Measurements from ENCODE around the gene EML5.
"Not testable (repeated sequence)": the region's sequence is repeated elsewhere in the genome, so short reads cannot be mapped to it uniquely, and the experiment has no call there.

EML5 gene

DNA sequence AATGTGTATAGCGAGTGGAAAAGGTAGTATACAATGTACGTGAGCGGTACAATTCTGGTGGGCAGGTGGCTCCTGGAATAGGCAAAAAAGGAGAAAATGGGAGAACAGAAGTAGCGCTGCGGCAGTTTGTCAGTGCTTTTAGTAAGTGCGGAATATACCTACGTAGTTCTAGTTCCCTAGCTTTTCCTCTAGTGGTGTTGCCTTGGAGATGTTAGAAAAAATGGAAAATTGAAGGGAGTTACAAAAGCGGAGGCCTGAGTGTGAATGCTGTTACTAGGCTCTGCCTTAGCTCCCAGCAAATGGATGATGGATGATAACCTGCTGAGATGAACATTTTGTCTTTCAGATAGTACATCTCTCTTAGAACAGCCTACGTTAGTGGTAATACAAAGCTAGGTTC lies 32.8 kb upstream of the EML5 start:
- no peak for DNase-seq (ENCODE audit: low read depth)
- peak overlapping the region; percentile 87 for H3K4me3 ChIP-seq (ENCODE audit: low read length)
- peak overlapping the region; percentile 90 for H3K9ac ChIP-seq (ENCODE audit: low read length)
- peaks cover 39% of the 10 kb centered on the region for H3K4me1 ChIP-seq (ENCODE audit: control insufficient read depth, insufficient read depth, low read length)
- no peaks in the 10 kb centered on the region for H3K36me3 ChIP-seq (ENCODE audit: control insufficient read depth, insufficient read depth, low read length, severe bottlenecking)
- no peaks in the 10 kb centered on the region for H3K9me3 ChIP-seq (ENCODE audit: control insufficient read depth, low read length)
- H3K27me3 ChIP-seq (replicated peaks; ENCODE audit: control insufficient read depth, insufficient read depth, low read length): no peaks in the 10 kb centered on the region

DNA sequence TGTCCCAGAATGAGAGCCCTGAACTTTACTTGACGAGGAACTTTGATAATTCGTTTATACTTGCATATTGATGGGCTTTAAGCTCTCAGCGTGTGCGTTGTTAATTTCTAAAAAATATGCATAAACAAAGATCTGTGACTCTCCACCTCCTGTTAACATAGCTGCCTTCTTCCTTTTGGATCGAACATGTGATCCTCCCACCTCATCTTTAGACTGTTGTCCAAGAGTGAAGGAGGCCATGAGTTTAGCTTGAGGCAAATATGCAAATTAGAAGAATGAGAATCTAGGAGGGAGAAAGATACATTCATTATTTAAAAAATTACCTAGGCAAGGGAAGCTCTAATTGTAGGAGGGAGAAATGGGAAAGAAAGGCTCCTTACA lies 32.3 kb upstream of the EML5 start:
- H3K9ac ChIP-seq (ENCODE audit: low read length): peak overlapping the region; percentile 90
- no peaks in the 10 kb centered on the region for H3K36me3 ChIP-seq (ENCODE audit: control insufficient read depth, insufficient read depth, low read length, severe bottlenecking)
- H3K9me3 ChIP-seq (ENCODE audit: control insufficient read depth, low read length): no peaks in the 10 kb centered on the region
- peak; percentile 30 for DNase-seq (ENCODE audit: low read depth)
- peak overlapping the region; percentile 87 for H3K4me3 ChIP-seq (ENCODE audit: low read length)
- no peaks in the 10 kb centered on the region for H3K27me3 ChIP-seq (replicated peaks; ENCODE audit: control insufficient read depth, insufficient read depth, low read length)
- peaks cover 34% of the 10 kb centered on the region for H3K4me1 ChIP-seq (ENCODE audit: control insufficient read depth, insufficient read depth, low read length)

DNA sequence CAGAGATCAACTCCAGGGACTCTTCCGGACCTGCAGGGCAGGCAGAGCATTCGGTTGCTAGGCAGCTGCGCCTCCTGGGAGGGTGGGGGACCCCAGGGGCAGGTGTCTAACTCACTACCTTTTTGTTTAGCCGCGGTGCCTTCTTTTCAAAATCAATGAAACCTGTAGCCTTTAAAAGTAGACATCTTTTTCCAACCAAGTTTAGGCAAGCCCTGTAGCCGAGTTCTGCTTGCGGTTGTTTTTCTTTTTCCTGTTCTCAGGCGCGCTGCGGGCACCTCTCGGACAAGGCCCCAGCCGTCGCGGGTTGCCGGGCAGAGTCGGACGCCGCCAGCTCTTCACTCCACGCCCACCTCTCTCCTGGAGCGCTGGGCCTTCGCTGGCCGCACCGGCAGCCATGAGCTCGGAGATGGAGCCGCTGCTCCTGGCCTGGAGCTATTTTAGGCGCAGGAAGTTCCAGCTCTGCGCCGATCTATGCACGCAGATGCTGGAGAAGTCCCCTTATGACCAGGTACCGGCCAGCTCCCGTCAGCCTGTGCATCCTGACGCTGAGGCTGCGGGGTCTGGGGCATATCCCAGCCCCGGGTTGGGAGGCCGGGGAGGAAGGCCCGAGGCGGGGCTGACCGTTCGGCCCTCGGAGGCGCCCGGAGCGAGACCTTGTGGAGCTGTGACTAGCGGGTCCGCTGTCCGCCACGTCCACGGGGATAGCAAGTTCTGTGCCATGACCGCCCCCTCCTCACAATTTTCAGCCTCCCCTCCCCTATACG lies 31.7 kb upstream of the EML5 start, which contains the start of gene TTC8:
TSS of gene TTC8 (plus strand) at position 338 of the 764 bp plus-strand sequence. CDS start at position 395, 57 bp downstream.
- H3K36me3 ChIP-seq (ENCODE audit: control insufficient read depth, insufficient read depth, low read length, severe bottlenecking): no peaks in the 10 kb centered on the region
- DNase-seq (ENCODE audit: low read depth): peak; percentile 96
- no peaks in the 10 kb centered on the region for H3K27me3 ChIP-seq (replicated peaks; ENCODE audit: control insufficient read depth, insufficient read depth, low read length)
- peak within 1 kb of the TSS; percentile 90 for H3K9ac ChIP-seq (ENCODE audit: low read length)
- peaks cover 29% of the 10 kb centered on the region for H3K4me1 ChIP-seq (ENCODE audit: control insufficient read depth, insufficient read depth, low read length)
- peak within 1 kb of the TSS; percentile 87 for H3K4me3 ChIP-seq (ENCODE audit: low read length)
- H3K9me3 ChIP-seq (ENCODE audit: control insufficient read depth, low read length): no peaks in the 10 kb centered on the region

DNA sequence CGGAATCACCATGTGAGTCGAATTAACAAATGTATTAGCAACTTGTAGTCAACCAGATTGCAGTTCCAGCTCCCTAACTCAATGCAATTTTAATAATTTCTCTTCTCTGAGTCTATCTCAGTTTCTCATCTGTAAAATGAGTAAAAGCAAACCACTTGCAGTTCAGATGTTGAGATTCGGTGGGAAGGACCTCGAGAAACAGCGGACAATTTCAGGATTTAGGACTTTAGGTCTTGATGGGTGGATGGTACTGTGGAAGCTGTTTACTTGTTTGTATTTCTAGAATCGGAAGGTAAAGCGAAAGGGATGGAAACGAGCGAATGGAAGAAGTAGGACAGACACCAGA lies 31.2 kb upstream of the EML5 start:
- Histone ChIP-seq H3K9me3 (ENCODE audit: control insufficient read depth, low read length) (no peaks in the 10 kb centered on the region), H3K36me3 (ENCODE audit: control insufficient read depth, insufficient read depth, low read length, severe bottlenecking) (no peaks in the 10 kb centered on the region), H3K4me1 (ENCODE audit: control insufficient read depth, insufficient read depth, low read length) (peaks cover 24% of the 10 kb centered on the region), H3K27me3 (replicated peaks; ENCODE audit: control insufficient read depth, insufficient read depth, low read length) (no peaks in the 10 kb centered on the region), H3K4me3 (ENCODE audit: low read length) (peak overlapping the region; percentile 87), H3K9ac (ENCODE audit: low read length) (peak overlapping the region; percentile 90)
- no peak for DNase-seq (ENCODE audit: low read depth)

DNA sequence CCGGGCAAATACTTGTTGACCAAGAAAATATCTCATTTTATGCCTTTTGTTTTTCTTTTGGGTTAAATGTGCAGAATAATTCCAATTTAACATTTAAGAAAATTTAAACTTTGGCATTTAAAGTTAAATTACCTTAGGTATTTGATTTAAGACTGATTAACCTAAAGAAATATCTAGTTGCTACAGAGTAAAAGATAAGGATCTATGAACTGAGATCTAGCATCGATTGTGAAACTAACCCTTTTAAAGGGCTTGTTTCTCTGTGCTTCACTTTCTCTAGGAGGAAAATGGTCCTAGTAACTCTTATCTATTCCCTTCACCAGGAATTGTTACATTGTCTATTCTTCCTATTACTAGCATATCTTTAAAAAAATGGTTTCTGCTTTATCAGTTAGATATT lies 29.1 kb upstream of the EML5 start:
- H3K4me3 ChIP-seq (ENCODE audit: low read length): no peak overlapping the region
- no peaks in the 10 kb centered on the region for H3K36me3 ChIP-seq (ENCODE audit: control insufficient read depth, insufficient read depth, low read length, severe bottlenecking)
- H3K4me1 ChIP-seq (ENCODE audit: control insufficient read depth, insufficient read depth, low read length): peaks cover 6% of the 10 kb centered on the region
- no peak overlapping the region for H3K9ac ChIP-seq (ENCODE audit: low read length)
- no peaks in the 10 kb centered on the region for H3K9me3 ChIP-seq (ENCODE audit: control insufficient read depth, low read length)
- no peaks in the 10 kb centered on the region for H3K27me3 ChIP-seq (replicated peaks; ENCODE audit: control insufficient read depth, insufficient read depth, low read length)
- no peak for DNase-seq (ENCODE audit: low read depth)

DNA sequence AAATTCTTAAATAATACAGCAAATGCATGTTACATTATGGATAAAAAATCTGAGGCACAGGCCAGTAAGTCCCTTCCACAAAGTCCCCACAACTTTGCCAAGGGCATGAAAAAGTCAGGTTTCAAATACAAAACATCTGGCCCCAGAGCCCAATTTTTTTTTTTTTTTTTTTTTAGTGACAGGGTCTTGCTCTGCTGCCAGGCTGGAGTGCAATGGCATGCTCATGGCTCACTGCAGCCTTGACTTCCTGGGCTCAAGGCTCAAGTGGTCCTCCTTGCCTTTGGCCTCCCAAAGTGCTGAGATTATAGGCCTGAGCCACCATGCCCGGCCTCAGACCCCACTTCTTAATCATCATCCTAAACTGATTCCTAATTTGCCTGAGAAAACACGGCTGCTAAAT lies 28.6 kb upstream of the EML5 start:
- Histone ChIP-seq H3K9me3 (ENCODE audit: control insufficient read depth, low read length) (no peaks in the 10 kb centered on the region), H3K27me3 (replicated peaks; ENCODE audit: control insufficient read depth, insufficient read depth, low read length) (no peaks in the 10 kb centered on the region), H3K4me1 (ENCODE audit: control insufficient read depth, insufficient read depth, low read length) (peaks cover 6% of the 10 kb centered on the region), H3K9ac (ENCODE audit: low read length) (no peak overlapping the region), H3K4me3 (ENCODE audit: low read length) (no peak overlapping the region), H3K36me3 (ENCODE audit: control insufficient read depth, insufficient read depth, low read length, severe bottlenecking) (no peaks in the 10 kb centered on the region)
- no peak for DNase-seq (ENCODE audit: low read depth)

DNA sequence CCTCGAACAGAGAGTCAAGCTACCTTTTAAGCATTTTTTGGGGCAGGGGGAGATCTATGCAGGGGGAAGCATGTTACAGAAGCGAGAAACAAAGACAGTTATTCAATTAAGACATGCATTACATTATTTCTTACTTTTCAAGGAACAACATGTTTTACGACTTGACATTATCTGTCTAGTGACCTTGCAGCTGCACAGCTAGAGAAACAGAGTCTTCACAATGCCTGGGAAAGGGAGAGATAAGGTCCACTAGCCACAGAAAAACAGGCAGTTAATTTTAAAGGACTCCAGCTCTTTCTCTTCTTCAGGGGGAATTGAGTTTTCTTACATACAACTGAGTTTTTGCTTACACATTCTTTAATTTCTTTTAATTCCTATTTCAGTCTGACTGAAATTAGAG lies 26.9 kb upstream of the EML5 start:
- not testable (repeated sequence) for DNase-seq (ENCODE audit: low read depth); H3K4me1 ChIP-seq (ENCODE audit: control insufficient read depth, insufficient read depth, low read length); H3K9me3 ChIP-seq (ENCODE audit: control insufficient read depth, low read length); H3K9ac ChIP-seq (ENCODE audit: low read length); H3K27me3 ChIP-seq (replicated peaks; ENCODE audit: control insufficient read depth, insufficient read depth, low read length); H3K4me3 ChIP-seq (ENCODE audit: low read length); H3K36me3 ChIP-seq (ENCODE audit: control insufficient read depth, insufficient read depth, low read length, severe bottlenecking)

DNA sequence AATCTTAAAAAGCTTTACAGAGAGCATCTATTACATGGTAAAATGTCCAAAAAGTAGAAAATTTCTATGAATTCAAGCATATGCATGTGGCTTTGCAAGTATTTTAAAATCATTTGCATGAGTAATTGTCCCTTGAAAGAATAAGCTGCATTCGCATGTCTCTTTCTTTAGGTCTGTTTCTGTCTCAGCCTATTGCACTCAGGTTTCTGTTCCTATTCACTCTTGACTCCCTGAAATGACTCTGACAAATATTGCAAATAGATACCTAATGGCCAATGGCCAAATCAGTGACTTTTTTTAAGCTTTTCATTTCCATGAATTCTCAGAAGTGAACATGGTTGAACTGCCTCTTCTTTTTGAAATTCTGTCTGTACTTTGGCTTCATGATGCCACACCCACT lies 25.3 kb upstream of the EML5 start:
- H3K36me3 ChIP-seq (ENCODE audit: control insufficient read depth, insufficient read depth, low read length, severe bottlenecking): no peaks in the 10 kb centered on the region
- DNase-seq (ENCODE audit: low read depth): no peak
- no peaks in the 10 kb centered on the region for H3K9me3 ChIP-seq (ENCODE audit: control insufficient read depth, low read length)
- H3K4me3 ChIP-seq (ENCODE audit: low read length): no peak overlapping the region
- H3K4me1 ChIP-seq (ENCODE audit: control insufficient read depth, insufficient read depth, low read length): no peaks in the 10 kb centered on the region
- no peak overlapping the region for H3K9ac ChIP-seq (ENCODE audit: low read length)
- no peaks in the 10 kb centered on the region for H3K27me3 ChIP-seq (replicated peaks; ENCODE audit: control insufficient read depth, insufficient read depth, low read length)

DNA sequence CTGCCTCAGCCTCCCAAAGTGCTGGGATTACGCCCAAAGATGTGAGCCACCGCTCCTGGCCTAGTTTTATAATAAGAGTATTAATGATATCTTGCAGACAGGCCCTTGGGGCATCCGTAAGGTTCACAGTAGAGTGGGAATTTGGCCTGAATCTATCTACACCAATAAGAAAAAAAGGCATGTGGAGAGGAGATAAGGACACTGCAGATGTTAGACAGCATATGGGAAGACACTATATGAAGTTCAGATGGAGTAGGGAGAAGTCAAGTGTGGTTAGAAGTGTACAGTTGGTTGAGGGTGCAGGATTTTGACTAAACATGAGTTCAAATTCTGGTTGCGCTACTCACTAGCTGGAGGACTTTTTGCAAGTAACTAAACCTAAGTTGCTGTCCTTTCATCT lies 23.2 kb upstream of the EML5 start:
- H3K9me3 ChIP-seq (ENCODE audit: control insufficient read depth, low read length): no peaks in the 10 kb centered on the region
- DNase-seq (ENCODE audit: low read depth): no peak
- H3K27me3 ChIP-seq (replicated peaks; ENCODE audit: control insufficient read depth, insufficient read depth, low read length): no peaks in the 10 kb centered on the region
- no peak overlapping the region for H3K4me3 ChIP-seq (ENCODE audit: low read length)
- no peaks in the 10 kb centered on the region for H3K4me1 ChIP-seq (ENCODE audit: control insufficient read depth, insufficient read depth, low read length)
- no peak overlapping the region for H3K9ac ChIP-seq (ENCODE audit: low read length)
- no peaks in the 10 kb centered on the region for H3K36me3 ChIP-seq (ENCODE audit: control insufficient read depth, insufficient read depth, low read length, severe bottlenecking)

DNA sequence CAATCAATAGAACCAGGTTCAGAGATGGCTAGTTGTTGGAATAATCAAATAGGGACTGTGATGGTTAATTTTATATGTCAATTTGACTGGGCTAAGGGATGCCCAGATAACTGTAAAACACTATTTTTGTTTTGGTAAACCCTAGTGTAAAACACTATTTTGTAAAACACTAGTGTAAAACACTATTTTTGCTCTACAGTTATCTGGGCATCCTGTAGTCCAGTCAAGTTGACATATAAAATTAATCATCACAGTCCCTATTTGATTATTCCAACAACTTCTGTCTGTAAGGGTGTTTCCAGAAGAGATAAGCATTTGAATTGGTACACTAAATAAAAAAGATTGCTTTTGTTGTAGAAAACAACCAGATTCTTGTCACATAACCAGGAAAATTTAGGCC lies 15.6 kb upstream of the EML5 start:
- DNase-seq (ENCODE audit: low read depth): no peak
- Histone ChIP-seq H3K27me3 (replicated peaks; ENCODE audit: control insufficient read depth, insufficient read depth, low read length) (no peaks in the 10 kb centered on the region), H3K36me3 (ENCODE audit: control insufficient read depth, insufficient read depth, low read length, severe bottlenecking) (no peaks in the 10 kb centered on the region), H3K9ac (ENCODE audit: low read length) (no peak overlapping the region), H3K4me1 (ENCODE audit: control insufficient read depth, insufficient read depth, low read length) (no peaks in the 10 kb centered on the region), H3K9me3 (ENCODE audit: control insufficient read depth, low read length) (peaks cover 29% of the 10 kb centered on the region), H3K4me3 (ENCODE audit: low read length) (no peak overlapping the region)

DNA sequence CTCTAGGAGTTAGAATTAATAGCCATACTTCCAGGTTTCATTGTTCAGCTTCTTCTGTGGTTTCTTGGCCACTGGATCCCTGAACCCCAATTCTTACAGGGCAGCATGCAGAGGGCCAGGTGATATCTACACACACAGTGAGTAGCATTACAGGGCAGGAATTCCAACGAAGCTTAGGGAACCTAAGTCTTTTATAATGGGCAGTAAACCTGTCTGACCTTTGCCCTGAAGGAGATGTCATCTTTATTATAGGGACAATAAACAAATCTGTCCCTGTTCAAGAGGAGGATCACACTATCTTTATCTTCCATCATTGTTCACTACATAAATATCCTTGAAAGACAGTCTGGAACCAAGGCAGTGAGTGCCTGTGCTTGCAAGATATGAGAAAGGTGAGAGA lies 11.7 kb upstream of the EML5 start:
- Histone ChIP-seq H3K9ac (ENCODE audit: low read length) (no peak overlapping the region), H3K9me3 (ENCODE audit: control insufficient read depth, low read length) (peaks cover 26% of the 10 kb centered on the region), H3K27me3 (replicated peaks; ENCODE audit: control insufficient read depth, insufficient read depth, low read length) (no peaks in the 10 kb centered on the region), H3K36me3 (ENCODE audit: control insufficient read depth, insufficient read depth, low read length, severe bottlenecking) (no peaks in the 10 kb centered on the region), H3K4me3 (ENCODE audit: low read length) (no peak overlapping the region), H3K4me1 (ENCODE audit: control insufficient read depth, insufficient read depth, low read length) (no peaks in the 10 kb centered on the region)
- DNase-seq (ENCODE audit: low read depth): no peak

DNA sequence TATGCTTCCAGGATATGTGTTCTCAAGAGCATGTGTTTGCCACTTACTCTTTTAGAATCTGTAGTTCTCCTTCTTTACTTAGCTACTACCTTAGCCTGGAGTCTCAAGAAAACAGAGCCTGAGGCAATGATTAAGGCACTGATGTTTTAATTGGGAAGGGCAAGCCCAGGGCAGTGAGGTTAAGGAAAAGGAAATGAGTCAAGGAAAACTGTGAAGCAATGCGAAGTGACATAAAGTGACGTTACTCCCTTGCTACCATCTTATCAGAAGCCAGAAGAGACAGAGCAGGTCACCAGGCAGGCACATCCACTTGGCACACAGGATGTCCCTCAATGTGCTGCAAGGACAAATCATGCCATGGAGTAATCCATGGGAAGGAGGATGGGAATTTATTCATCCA lies 11.3 kb upstream of the EML5 start:
- no peak overlapping the region for H3K4me3 ChIP-seq (ENCODE audit: low read length)
- H3K27me3 ChIP-seq (replicated peaks; ENCODE audit: control insufficient read depth, insufficient read depth, low read length): no peaks in the 10 kb centered on the region
- H3K9me3 ChIP-seq (ENCODE audit: control insufficient read depth, low read length): peaks cover 21% of the 10 kb centered on the region
- no peaks in the 10 kb centered on the region for H3K36me3 ChIP-seq (ENCODE audit: control insufficient read depth, insufficient read depth, low read length, severe bottlenecking)
- DNase-seq (ENCODE audit: low read depth): no peak
- no peak overlapping the region for H3K9ac ChIP-seq (ENCODE audit: low read length)
- no peaks in the 10 kb centered on the region for H3K4me1 ChIP-seq (ENCODE audit: control insufficient read depth, insufficient read depth, low read length)
